ENCODE results near the gene ANKS1B.

ANKS1B gene

DNA sequence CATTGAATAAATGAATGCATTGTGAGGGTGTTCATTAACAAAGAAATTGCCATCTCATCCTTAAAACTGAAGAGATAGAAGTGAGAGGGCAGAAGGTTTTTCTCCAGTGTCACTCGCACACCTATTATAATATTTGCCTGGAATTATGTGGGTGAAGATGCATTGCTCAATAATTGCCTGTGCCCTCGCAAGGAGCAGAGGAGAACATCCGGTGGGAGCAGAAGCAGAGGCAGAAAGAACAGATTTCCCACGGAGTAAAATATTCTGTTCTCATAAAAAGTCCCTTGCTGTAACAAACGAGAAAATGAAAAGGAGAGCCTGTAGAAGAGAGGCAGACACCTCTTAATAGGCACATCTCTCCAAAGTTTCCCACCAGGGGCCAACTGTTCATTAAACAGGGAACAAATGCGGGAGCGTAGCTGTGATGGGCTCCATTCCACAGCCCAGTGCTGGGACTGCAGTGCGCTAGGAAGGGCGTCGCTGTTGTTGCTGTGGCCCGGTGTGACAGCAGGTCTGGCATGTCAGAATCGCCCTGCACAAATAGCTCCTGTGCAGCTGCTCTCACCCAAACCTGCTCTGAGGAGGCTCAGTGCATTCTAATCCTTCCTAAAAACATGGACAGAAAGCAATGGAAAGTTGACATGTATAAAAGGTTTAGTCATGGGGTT is 979.8 kb downstream of the ANKS1B start:
- Histone ChIP-seq H3K27me3 (ENCODE audit: insufficient read depth, low read length) (no peaks in the 10 kb centered on the region), H3K36me3 (ENCODE audit: insufficient read depth, low read length) (no peaks in the 10 kb centered on the region), H3K27ac (ENCODE audit: low read depth, low read length) (no peak overlapping the region), H3K4me3 (ENCODE audit: low read length) (no peak overlapping the region), H3K4me1 (ENCODE audit: insufficient read depth, low read length) (no peaks in the 10 kb centered on the region), H3K9ac (ENCODE audit: low read depth, low read length) (no peak overlapping the region), H3K9me3 (ENCODE audit: insufficient read depth, low read depth, low read length) (no peaks in the 10 kb centered on the region)
- WGBS = 91% methylated on average over 12 of the region's 12 CpGs

DNA sequence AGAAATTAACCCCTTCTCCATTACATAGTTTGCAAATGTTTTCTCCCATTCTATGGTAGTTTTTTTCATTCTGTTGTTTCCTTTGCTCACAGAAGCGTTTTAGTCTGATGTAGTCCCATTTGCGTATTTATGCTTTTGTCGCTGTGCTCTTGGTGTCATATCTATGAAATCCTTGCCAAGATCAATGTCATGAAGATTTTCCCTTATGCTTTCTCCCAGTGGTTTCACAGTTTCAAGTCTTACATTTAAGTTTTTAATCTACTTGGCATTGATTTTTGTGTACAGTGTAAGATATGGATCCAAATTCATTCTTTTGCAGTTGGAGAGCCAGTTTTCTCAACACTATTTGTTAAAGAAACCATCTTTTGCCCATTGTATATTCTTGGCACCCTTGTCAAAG is 982.0 kb downstream of the ANKS1B start:
- Histone ChIP-seq H3K27ac (ENCODE audit: low read depth, low read length) (no peak overlapping the region), H3K27me3 (ENCODE audit: insufficient read depth, low read length) (no peaks in the 10 kb centered on the region), H3K4me3 (ENCODE audit: low read length) (no peak overlapping the region), H3K9ac (ENCODE audit: low read depth, low read length) (no peak overlapping the region), H3K9me3 (ENCODE audit: insufficient read depth, low read depth, low read length) (no peaks in the 10 kb centered on the region), H3K36me3 (ENCODE audit: insufficient read depth, low read length) (no peaks in the 10 kb centered on the region), H3K4me1 (ENCODE audit: insufficient read depth, low read length) (no peaks in the 10 kb centered on the region)
- 95% methylated on average over 3 of the region's 3 CpGs for WGBS

DNA sequence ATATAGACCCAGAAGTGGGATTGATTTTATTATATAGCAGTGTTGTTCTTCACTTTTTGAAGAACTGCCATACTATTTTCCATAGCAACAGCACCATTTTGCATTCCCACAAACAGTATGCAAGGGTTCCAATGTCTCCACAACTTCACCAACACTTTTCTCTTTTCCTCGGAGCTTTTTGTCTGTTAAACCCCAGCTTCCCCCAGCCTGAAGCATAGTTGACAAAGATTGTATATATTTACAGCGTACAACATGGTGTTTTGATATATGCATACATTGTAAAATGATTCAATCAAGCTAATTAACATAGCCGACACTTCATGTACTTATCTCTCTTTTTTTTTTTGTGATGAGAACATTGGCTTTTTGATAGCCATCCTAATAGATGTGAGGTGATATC is 982.6 kb downstream of the ANKS1B start:
- H3K9ac ChIP-seq (ENCODE audit: low read depth, low read length) = no peak overlapping the region
- WGBS = 100% methylated on average over 1 of the region's 3 CpGs

DNA sequence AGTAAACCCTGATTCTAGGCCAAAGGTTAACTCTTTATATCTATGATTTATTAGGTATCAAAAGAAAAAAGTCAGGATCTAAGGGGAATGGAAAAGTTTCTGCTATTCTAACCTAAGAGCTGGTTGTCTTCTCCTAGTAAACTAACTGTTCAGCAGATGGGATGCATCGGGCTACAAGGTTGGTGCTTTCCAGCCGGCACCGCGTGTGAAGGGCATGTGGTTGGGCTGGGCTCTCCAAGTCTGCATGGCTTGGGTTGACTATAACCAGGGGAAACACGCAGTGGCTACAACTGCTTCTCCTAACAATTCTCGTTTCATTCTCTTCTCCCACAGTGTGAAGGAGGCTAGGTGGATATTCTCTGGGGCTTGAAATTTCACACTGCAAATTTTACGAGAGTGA is 985.2 kb downstream of the ANKS1B start:
- no peak overlapping the region for H3K9ac ChIP-seq (ENCODE audit: low read depth, low read length)
- H3K27ac ChIP-seq (ENCODE audit: low read depth, low read length) = no peak overlapping the region
- no peaks in the 10 kb centered on the region for H3K27me3 ChIP-seq (ENCODE audit: insufficient read depth, low read length)
- WGBS = 89% methylated on average over 5 of the region's 7 CpGs
- no peaks in the 10 kb centered on the region for H3K36me3 ChIP-seq (ENCODE audit: insufficient read depth, low read length)
- no peak overlapping the region for H3K4me3 ChIP-seq (ENCODE audit: low read length)
- H3K4me1 ChIP-seq (ENCODE audit: insufficient read depth, low read length) = no peaks in the 10 kb centered on the region
- H3K9me3 ChIP-seq (ENCODE audit: insufficient read depth, low read depth, low read length) = no peaks in the 10 kb centered on the region

More for the DNA sequence above, 982.6 kb downstream of the ANKS1B start:
- H3K36me3 ChIP-seq (ENCODE audit: insufficient read depth, low read length) = no peaks in the 10 kb centered on the region
- no peaks in the 10 kb centered on the region for H3K4me1 ChIP-seq (ENCODE audit: insufficient read depth, low read length)
- H3K9me3 ChIP-seq (ENCODE audit: insufficient read depth, low read depth, low read length) = no peaks in the 10 kb centered on the region
- no peak overlapping the region for H3K27ac ChIP-seq (ENCODE audit: low read depth, low read length)
- no peak overlapping the region for H3K4me3 ChIP-seq (ENCODE audit: low read length)
- no peaks in the 10 kb centered on the region for H3K27me3 ChIP-seq (ENCODE audit: insufficient read depth, low read length)

DNA sequence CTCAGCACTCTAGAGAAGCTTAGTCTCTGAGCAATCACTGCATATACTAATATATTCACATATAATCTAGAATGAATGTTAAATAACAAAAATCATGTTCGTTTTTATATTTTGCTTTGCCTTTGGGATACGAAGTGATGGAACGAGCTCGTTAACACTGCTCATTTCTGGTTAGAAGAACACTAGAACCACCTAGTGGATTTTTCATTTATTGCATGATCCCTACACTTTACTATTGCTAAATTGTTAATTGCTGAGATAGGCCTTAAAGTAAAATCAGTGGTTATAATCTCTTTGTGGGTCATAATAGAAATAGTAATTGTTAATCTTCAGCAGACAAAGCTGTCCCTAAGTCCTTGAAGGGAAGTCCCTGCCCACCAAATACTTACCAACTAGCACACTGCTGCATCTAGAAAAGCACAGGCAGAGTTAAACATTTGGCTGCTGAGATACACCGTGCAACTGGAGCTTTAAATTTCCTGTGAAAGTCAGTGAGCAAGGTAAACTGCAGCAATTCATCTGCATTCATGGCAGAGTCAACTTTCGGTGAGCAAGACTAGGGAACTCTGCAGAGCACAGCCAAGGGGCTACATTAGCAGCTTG is 985.9 kb downstream of the ANKS1B start:
- Histone ChIP-seq H3K4me1 (ENCODE audit: insufficient read depth, low read length) (no peaks in the 10 kb centered on the region), H3K27ac (ENCODE audit: low read depth, low read length) (no peak overlapping the region), H3K4me3 (ENCODE audit: low read length) (no peak overlapping the region), H3K27me3 (ENCODE audit: insufficient read depth, low read length) (no peaks in the 10 kb centered on the region), H3K9ac (ENCODE audit: low read depth, low read length) (no peak overlapping the region), H3K9me3 (ENCODE audit: insufficient read depth, low read depth, low read length) (no peaks in the 10 kb centered on the region), H3K36me3 (ENCODE audit: insufficient read depth, low read length) (no peaks in the 10 kb centered on the region)
- 47% methylated on average over 6 of the region's 6 CpGs for WGBS

DNA sequence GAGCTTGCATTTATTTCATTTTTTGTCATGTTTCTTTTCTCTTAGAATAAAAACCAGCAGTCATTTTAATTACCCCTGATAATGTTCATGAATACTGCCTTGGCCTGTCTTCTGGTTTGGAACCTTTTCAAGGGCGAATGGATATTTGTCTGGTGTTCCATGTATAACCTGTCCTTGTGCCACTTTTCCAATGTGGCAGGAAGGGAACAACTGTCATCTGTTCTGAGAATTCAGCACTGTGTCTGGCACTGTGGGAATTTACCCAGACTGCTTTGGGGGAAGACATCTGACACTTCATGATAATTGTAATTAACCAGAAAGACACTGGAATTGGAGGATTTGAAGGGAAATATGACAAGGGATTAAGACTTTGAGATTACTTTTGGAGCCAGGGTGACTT is 986.8 kb downstream of the ANKS1B start:
- H3K27ac ChIP-seq (ENCODE audit: low read depth, low read length) = no peak overlapping the region
- no peak overlapping the region for H3K9ac ChIP-seq (ENCODE audit: low read depth, low read length)
- H3K36me3 ChIP-seq (ENCODE audit: insufficient read depth, low read length) = no peaks in the 10 kb centered on the region
- H3K4me1 ChIP-seq (ENCODE audit: insufficient read depth, low read length) = no peaks in the 10 kb centered on the region
- no peak overlapping the region for H3K4me3 ChIP-seq (ENCODE audit: low read length)
- H3K9me3 ChIP-seq (ENCODE audit: insufficient read depth, low read depth, low read length) = no peaks in the 10 kb centered on the region
- no peaks in the 10 kb centered on the region for H3K27me3 ChIP-seq (ENCODE audit: insufficient read depth, low read length)
- WGBS = 92% methylated on average over 1 of the region's 1 CpG

DNA sequence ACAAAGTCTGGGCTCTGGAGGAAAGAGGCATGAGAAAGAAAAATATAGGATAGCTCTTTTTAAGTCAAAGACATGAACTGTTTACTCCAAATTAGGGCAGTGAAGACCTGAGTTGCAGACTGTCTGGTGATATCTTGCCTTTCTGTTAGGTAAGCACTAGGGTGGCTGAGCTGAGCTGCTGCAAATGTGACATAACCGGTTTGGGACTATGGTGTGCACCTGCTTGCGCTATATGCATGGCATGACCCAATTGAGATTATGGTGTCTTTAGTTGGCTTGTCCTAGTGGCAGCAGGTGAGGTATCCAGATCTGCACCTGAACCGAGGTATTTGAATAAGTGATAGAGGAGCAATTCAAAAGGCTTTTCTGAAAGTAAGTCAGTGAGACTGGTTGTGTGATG is 994.1 kb downstream of the ANKS1B start:
- no peaks in the 10 kb centered on the region for H3K36me3 ChIP-seq (ENCODE audit: insufficient read depth, low read length)

DNA sequence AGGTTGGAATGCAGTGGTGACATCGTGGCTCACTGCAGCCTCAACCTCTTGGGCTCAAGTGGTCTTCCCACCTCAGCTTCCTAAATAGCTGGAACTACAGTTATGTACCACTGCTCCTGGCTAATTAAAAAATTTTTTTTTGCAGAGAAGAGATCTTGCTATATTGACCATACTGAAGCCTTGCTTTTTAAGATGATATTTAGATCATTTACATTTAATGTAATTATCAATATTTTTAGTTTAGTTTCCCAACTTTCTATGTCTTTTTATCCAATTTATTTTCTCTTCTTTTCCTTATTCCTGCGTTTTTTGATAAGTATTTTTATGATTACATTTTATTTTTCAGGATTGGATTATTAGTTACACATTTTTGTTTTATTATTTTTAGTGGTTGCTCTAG is 999.6 kb downstream of the ANKS1B start:
- no peaks in the 10 kb centered on the region for H3K36me3 ChIP-seq (ENCODE audit: insufficient read depth, low read length)
- no peaks in the 10 kb centered on the region for H3K27me3 ChIP-seq (ENCODE audit: insufficient read depth, low read length)
- peaks cover 13% of the 10 kb centered on the region; the same call in 1 of the 2 replicates for H3K9me3 ChIP-seq (ENCODE audit: insufficient read depth, low read depth, low read length)
- WGBS = 91% methylated on average over 1 of the region's 2 CpGs
- no peak overlapping the region for H3K4me3 ChIP-seq (ENCODE audit: low read length)
- H3K9ac ChIP-seq (ENCODE audit: low read depth, low read length) = no peak overlapping the region
- H3K4me1 ChIP-seq (ENCODE audit: insufficient read depth, low read length) = no peaks in the 10 kb centered on the region
- H3K27ac ChIP-seq (ENCODE audit: low read depth, low read length) = no peak overlapping the region

More for the DNA sequence above, 994.1 kb downstream of the ANKS1B start:
- Histone ChIP-seq H3K9ac (ENCODE audit: low read depth, low read length) (no peak overlapping the region), H3K4me3 (ENCODE audit: low read length) (no peak overlapping the region), H3K27me3 (ENCODE audit: insufficient read depth, low read length) (no peaks in the 10 kb centered on the region), H3K9me3 (ENCODE audit: insufficient read depth, low read depth, low read length) (peaks cover 2% of the 10 kb centered on the region; the same call in 1 of the 2 replicates), H3K27ac (ENCODE audit: low read depth, low read length) (no peak overlapping the region), H3K4me1 (ENCODE audit: insufficient read depth, low read length) (no peaks in the 10 kb centered on the region)
- WGBS = 93% methylated on average over 3 of the region's 3 CpGs

DNA sequence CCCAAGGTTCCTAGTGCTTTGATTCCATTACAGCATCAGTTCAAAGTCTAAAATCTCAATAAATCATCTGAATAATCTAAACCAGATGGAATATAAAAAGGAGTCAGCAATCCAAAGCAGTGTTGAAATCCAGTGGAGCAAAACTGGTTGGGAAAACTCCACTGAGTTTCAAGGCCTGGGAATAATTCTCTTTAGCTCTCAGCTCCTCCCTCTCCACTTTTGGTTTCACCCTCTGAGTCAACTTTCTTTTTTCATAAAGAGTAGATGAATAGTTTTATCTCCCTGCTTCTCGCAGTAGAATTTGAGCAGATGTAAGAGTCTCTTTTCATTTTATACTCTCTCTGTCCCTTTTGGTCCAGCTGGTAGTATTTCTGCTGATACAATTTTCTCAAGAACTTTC is 1001.1 kb downstream of the ANKS1B start:
- peaks cover 13% of the 10 kb centered on the region; the same call in 1 of the 2 replicates for H3K9me3 ChIP-seq (ENCODE audit: insufficient read depth, low read depth, low read length)
- H3K27me3 ChIP-seq (ENCODE audit: insufficient read depth, low read length) = no peaks in the 10 kb centered on the region
- no peaks in the 10 kb centered on the region for H3K4me1 ChIP-seq (ENCODE audit: insufficient read depth, low read length)
- H3K9ac ChIP-seq (ENCODE audit: low read depth, low read length) = no peak overlapping the region
- H3K27ac ChIP-seq (ENCODE audit: low read depth, low read length) = no peak overlapping the region
- WGBS = no CpG with 5 or more reads among the region's 1 CpG
- H3K36me3 ChIP-seq (ENCODE audit: insufficient read depth, low read length) = no peaks in the 10 kb centered on the region
- H3K4me3 ChIP-seq (ENCODE audit: low read length) = no peak overlapping the region

DNA sequence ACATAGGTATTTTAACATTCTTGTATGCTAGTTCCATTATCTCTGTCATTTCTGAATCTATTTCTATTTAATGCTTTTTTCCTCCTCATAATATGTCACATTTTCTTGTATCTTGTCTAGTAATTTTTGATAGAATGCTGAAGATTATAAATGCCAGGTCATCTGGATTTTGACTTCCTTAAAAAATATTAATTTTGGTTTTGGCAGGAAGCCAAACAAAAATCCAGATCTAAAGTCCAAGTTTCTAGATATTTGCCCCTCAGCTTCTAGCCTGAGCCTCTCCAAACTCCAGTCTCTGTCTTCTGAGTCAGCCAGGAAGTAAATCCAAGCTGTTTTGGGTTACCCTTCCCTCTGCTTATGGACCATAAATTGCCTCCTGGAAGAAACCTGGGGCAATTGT is 1004.2 kb downstream of the ANKS1B start:
- no peaks in the 10 kb centered on the region for H3K36me3 ChIP-seq (ENCODE audit: insufficient read depth, low read length)
- H3K9ac ChIP-seq (ENCODE audit: low read depth, low read length) = no peak overlapping the region
- H3K4me1 ChIP-seq (ENCODE audit: insufficient read depth, low read length) = no peaks in the 10 kb centered on the region
- no peak overlapping the region for H3K27ac ChIP-seq (ENCODE audit: low read depth, low read length)
- H3K27me3 ChIP-seq (ENCODE audit: insufficient read depth, low read length) = no peaks in the 10 kb centered on the region
- no peak overlapping the region for H3K4me3 ChIP-seq (ENCODE audit: low read length)
- peaks cover 9% of the 10 kb centered on the region; the same call in 1 of the 2 replicates for H3K9me3 ChIP-seq (ENCODE audit: insufficient read depth, low read depth, low read length)

DNA sequence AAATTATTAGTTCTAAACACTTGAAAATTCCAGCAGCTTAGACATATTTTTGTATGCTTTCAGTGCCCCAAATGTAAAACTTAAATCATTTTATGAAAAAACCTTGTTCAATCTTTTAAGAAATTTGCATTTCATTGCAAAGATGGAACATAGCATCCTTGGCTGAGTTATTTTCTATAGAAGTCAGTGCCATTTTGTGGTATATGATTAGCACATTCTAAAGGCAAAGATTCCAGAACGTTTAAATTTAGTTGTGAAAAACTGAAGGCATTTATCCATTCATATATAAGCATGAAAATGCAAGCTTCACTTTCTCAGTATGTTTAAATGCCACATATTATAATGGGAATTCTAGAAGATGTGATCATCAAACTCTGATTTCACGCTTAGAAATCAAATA is 1007.5 kb downstream of the ANKS1B start:
- no peaks in the 10 kb centered on the region for H3K36me3 ChIP-seq (ENCODE audit: insufficient read depth, low read length)
- no peaks in the 10 kb centered on the region for H3K27me3 ChIP-seq (ENCODE audit: insufficient read depth, low read length)
- no peaks in the 10 kb centered on the region for H3K4me1 ChIP-seq (ENCODE audit: insufficient read depth, low read length)
- no CpG with 5 or more reads among the region's 2 CpGs for WGBS
- H3K4me3 ChIP-seq (ENCODE audit: low read length) = no peak overlapping the region
- H3K9ac ChIP-seq (ENCODE audit: low read depth, low read length) = no peak overlapping the region
- no peak overlapping the region for H3K27ac ChIP-seq (ENCODE audit: low read depth, low read length)
- no peaks in the 10 kb centered on the region for H3K9me3 ChIP-seq (ENCODE audit: insufficient read depth, low read depth, low read length)
